Esophagus muscularis mucosa (tissue), 3 donors: ENCODE measurements around the gene ZNF473.

Experiments
- EP300 ChIP-seq: sonication (generic); formaldehyde crosslinking; IDR thresholded peaks from one replicate; pipeline ENCODE4 v1.6.1; 2017; ENCODE audit warnings: antibody characterized with exemption
- TF ChIP-seq, protein P1 (sequence below), 3 experiments: fragments of 200-600 bp in 2 of 3; fragments of 450-650 bp in 1 of 3; sonication (generic) in 2 of 3; IDR thresholded peaks; one replicate each; pipeline ENCODE4 v1.5.1; 2017 to 2019; ENCODE audit warnings: antibody characterized with exemption in 3 of 3, mild to moderate bottlenecking in 2 of 3, moderate library complexity in 1 of 3

DNA sequence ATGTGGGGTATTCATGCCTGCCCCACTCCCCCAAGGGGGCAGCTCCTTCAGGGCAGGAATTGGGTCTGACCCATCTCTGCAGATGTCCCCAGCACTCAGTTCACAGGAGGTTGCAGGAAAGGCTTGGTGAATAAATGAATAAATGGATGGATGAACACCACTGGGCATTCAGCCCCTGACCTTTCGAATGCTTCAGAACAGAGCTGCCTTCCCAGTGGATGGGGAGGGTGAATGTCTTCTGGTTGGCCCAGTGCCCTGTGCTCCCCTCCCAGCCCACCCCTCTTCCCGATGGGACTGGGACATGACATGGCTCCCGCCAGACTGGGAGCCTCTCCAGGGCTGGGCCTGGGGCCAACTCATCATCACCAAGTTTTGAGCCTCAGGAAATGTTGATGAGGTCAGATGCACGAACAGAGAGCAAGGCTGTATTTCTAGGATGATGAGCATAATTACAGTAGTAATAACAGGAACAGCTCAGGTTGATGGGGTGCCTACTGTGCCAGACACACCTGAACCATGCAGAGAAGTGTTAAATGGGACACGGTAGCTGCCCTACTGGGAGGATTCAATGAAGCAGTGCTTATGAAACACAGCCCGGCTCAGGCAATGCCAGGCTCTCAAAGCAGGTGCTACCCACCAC lies 26.3 kb upstream of the ZNF473 start:
- TF ChIP-seq, protein P1, sequence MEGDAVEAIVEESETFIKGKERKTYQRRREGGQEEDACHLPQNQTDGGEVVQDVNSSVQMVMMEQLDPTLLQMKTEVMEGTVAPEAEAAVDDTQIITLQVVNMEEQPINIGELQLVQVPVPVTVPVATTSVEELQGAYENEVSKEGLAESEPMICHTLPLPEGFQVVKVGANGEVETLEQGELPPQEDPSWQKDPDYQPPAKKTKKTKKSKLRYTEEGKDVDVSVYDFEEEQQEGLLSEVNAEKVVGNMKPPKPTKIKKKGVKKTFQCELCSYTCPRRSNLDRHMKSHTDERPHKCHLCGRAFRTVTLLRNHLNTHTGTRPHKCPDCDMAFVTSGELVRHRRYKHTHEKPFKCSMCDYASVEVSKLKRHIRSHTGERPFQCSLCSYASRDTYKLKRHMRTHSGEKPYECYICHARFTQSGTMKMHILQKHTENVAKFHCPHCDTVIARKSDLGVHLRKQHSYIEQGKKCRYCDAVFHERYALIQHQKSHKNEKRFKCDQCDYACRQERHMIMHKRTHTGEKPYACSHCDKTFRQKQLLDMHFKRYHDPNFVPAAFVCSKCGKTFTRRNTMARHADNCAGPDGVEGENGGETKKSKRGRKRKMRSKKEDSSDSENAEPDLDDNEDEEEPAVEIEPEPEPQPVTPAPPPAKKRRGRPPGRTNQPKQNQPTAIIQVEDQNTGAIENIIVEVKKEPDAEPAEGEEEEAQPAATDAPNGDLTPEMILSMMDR (IDR thresholded peaks at IDR 0.05) = no peak
- TF ChIP-seq EP300 = no peak
